Suppressor macrophage (primary cell): Measurements from ENCODE around the gene PIP4K2A.
"Not testable (repeated sequence)": the region's sequence is repeated elsewhere in the genome, so short reads cannot be mapped to it uniquely, and the experiment has no call there.

Experiments
- DNase-seq, 4 experiments: peaks; one replicate each; pipeline ENCODE4 v3.0.0-alpha.2; 2020 to 2022

Gene PIP4K2A

GRCh38 chr10:22552888-22553378 is 161.4 kb downstream of the PIP4K2A start:
- no peak for DNase-seq

GRCh38 chr10:22551681-22552365 is 162.6 kb downstream of the PIP4K2A start:
- DNase-seq, result no peak

- peak; percentile 49 to 78 (median 60) for DNase-seq
These were observed 163.6 kb downstream of the PIP4K2A start for GRCh38 chr10:22550732-22551131.

- no peak for DNase-seq
These were observed 166.0 kb downstream of the PIP4K2A start for GRCh38 chr10:22548344-22548743.

GRCh38 chr10:22545643-22546042 is 168.7 kb downstream of the PIP4K2A start:
- no peak for DNase-seq

GRCh38 chr10:22544325-22545068 is 169.9 kb downstream of the PIP4K2A start:
- no peak for DNase-seq

GRCh38 chr10:22542773-22543172 is 171.6 kb downstream of the PIP4K2A start:
- no peak for DNase-seq

GRCh38 chr10:22541900-22542299 is 172.5 kb downstream of the PIP4K2A start:
- no peak for DNase-seq

- DNase-seq, result no peak
These were observed 174.6 kb downstream of the PIP4K2A start for GRCh38 chr10:22539579-22540298.

GRCh38 chr10:22537810-22538209 is 176.6 kb downstream of the PIP4K2A start:
- DNase-seq, result no peak

- no peak for DNase-seq
These were observed 177.8 kb downstream of the PIP4K2A start for GRCh38 chr10:22536620-22537019.

GRCh38 chr10:22534849-22535604 is 179.4 kb downstream of the PIP4K2A start:
- no peak for DNase-seq

- DNase-seq, result no peak
These were observed 182.9 kb downstream of the PIP4K2A start for GRCh38 chr10:22531441-22531840.

GRCh38 chr10:22531008-22531407 is 183.4 kb downstream of the PIP4K2A start:
- no peak for DNase-seq

GRCh38 chr10:22527520-22527919 is 186.9 kb downstream of the PIP4K2A start:
- DNase-seq, result no peak

- not testable (repeated sequence) for DNase-seq
These were observed 190.0 kb downstream of the PIP4K2A start for GRCh38 chr10:22524333-22524732.

GRCh38 chr10:22520645-22521044 is 193.7 kb downstream of the PIP4K2A start:
- not testable (repeated sequence) for DNase-seq

GRCh38 chr10:22518167-22518724 is 196.1 kb downstream of the PIP4K2A start:
- DNase-seq, result no peak

GRCh38 chr10:22515009-22515408 is 199.4 kb downstream of the PIP4K2A start:
- DNase-seq, result no peak

- not testable (repeated sequence) for DNase-seq
These were observed 200.0 kb downstream of the PIP4K2A start for GRCh38 chr10:22514414-22514758.

- not testable (repeated sequence) for DNase-seq
These were observed 200.6 kb downstream of the PIP4K2A start for GRCh38 chr10:22513483-22514413.
